ENCODE results near the gene ULK1.

ULK1 gene

DNA sequence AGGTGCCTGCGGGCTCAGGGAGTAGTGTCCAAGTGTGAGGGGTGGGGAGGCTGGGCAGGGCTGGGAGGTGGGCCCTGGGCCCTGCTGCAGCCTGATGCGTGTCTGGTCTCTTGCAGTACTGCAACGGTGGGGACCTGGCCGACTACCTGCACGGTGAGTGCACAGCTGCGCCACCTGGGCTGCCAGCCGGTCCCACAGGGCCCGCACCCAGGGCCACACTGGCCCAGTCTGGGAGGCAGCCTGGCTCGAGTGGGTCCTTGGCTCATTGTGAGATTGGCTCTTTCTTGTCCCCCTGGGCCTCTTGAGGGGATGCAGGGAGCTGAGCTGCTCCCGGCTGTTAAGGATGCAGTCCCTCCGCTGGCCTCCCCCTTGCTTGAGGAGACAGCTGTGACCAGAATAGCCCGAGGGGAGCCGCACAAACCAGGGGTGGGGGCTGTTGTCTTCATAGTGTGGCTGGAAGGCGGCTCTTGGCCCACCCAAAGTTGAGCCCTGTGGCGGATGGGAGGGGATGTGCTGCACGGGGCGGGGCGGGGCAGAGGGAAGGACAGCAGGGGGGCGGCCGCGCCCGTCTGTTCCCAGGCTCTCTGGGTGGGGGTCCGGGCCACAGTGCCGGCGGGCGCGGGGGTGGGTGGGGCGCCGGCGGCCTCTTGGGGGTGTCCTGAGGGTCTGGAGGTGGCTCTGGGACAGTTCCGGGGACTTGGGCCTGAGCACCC is 13.1 kb downstream of the ULK1 start:
- H3K36me3 Mint-ChIP-seq (ENCODE audit: low read depth): no peaks in the 10 kb centered on the region
- no peak overlapping the region for H3K27ac Mint-ChIP-seq
- H3K9me3 Mint-ChIP-seq: no peaks in the 10 kb centered on the region
- H3K27me3 Mint-ChIP-seq: no peaks in the 10 kb centered on the region
- H3K4me1 Mint-ChIP-seq (ENCODE audit: low read depth): peaks cover 5% of the 10 kb centered on the region
- no peak overlapping the region for H3K4me3 Mint-ChIP-seq

- Mint-ChIP-seq H3K4me1 (ENCODE audit: low read depth) (peaks cover 5% of the 10 kb centered on the region), H3K9me3 (no peaks in the 10 kb centered on the region), H3K27ac (no peak overlapping the region), H3K36me3 (ENCODE audit: low read depth) (no peaks in the 10 kb centered on the region), H3K27me3 (no peaks in the 10 kb centered on the region), H3K4me3 (no peak overlapping the region)
These were observed 14.0 kb downstream of the ULK1 start for GRCh38 chr12:131908092-131909080.

GRCh38 chr12:131909081-131909751 is 14.8 kb downstream of the ULK1 start:
- no peaks in the 10 kb centered on the region for H3K27me3 Mint-ChIP-seq
- peaks cover 5% of the 10 kb centered on the region for H3K4me1 Mint-ChIP-seq (ENCODE audit: low read depth)
- no peak overlapping the region for H3K4me3 Mint-ChIP-seq
- H3K27ac Mint-ChIP-seq: no peak overlapping the region
- no peaks in the 10 kb centered on the region for H3K36me3 Mint-ChIP-seq (ENCODE audit: low read depth)
- no peaks in the 10 kb centered on the region for H3K9me3 Mint-ChIP-seq

- H3K4me1 Mint-ChIP-seq (ENCODE audit: low read depth): peaks cover 5% of the 10 kb centered on the region
- no peaks in the 10 kb centered on the region for H3K36me3 Mint-ChIP-seq (ENCODE audit: low read depth)
These were observed 15.4 kb downstream of the ULK1 start for GRCh38 chr12:131909752-131910219.

GRCh38 chr12:131910302-131911027 is 16.0 kb downstream of the ULK1 start:
- Mint-ChIP-seq H3K27me3 (no peaks in the 10 kb centered on the region), H3K4me3 (no peak overlapping the region), H3K4me1 (ENCODE audit: low read depth) (peaks cover under 1% of the 10 kb centered on the region), H3K27ac (no peak overlapping the region), H3K9me3 (no peaks in the 10 kb centered on the region), H3K36me3 (ENCODE audit: low read depth) (no peaks in the 10 kb centered on the region)

More at GRCh38 chr12:131909752-131910219, 15.4 kb downstream of the ULK1 start:
- H3K27me3 Mint-ChIP-seq: no peaks in the 10 kb centered on the region
- no peaks in the 10 kb centered on the region for H3K9me3 Mint-ChIP-seq
- no peak overlapping the region for H3K4me3 Mint-ChIP-seq
- H3K27ac Mint-ChIP-seq: no peak overlapping the region

DNA sequence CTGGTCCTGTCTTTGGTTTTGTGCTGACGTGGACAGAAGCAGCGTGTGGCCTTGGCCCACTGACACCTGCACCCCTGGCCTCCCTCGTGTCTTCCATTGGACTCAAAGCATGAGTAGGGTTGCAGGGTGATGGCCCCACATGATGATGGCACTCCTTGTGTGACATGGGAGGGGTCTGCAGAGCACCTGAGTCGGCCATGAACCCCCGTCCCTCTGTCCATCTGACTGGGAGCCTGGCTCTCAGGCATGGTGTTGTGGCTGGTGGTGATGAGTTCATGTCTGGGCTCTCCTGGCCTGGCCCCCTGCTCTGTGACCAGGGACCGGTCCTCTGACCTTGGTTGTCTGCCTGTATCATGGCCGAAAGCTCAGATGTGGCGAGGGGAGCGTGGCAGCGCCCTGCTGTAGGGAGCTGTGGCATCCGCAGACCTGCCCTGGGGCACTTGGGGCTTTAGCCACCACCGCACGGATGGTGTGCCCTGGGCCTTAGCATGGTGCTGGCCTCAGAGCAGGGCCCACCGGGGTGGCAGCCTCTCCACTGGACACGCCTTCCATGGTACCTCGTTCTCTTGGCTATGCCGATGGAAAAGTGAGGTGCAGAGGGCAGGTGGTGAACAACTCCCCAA is 16.7 kb downstream of the ULK1 start:
- Mint-ChIP-seq H3K36me3 (ENCODE audit: low read depth) (no peaks in the 10 kb centered on the region), H3K4me1 (ENCODE audit: low read depth) (no peaks in the 10 kb centered on the region), H3K27me3 (no peaks in the 10 kb centered on the region), H3K4me3 (no peak overlapping the region), H3K9me3 (no peaks in the 10 kb centered on the region), H3K27ac (no peak overlapping the region)

DNA sequence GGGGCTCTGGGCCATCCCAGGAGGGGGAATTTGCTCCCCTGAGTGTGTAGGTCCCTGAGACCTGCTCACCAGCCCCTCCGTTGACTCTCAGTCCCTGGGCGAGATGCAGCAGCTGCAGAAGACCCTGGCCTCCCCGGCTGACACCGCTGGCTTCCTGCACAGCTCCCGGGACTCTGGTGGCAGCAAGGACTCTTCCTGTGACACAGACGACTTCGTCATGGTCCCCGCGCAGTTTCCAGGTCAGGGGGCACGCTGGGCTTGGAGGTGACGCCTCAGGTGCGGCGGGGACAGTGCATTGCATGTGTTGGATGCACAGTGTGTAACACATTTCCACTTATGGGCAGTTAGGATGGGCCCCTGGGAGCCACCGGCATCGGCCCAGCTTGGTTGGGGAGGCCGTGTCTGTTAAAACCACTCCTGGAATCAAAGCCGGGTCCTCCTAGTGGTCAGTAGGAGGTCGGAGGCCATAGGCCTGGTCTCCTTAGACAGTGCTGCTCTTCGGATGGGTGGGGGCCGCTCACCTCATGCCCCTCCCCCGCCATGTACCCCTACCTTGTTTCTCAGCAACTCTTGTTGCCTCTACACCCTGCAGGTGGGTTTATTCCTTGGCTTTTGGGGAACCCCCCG is 17.5 kb downstream of the ULK1 start:
- Mint-ChIP-seq H3K27ac (no peak overlapping the region), H3K9me3 (no peaks in the 10 kb centered on the region), H3K4me3 (no peak overlapping the region), H3K36me3 (ENCODE audit: low read depth) (no peaks in the 10 kb centered on the region), H3K4me1 (ENCODE audit: low read depth) (no peaks in the 10 kb centered on the region), H3K27me3 (no peaks in the 10 kb centered on the region)

- no peaks in the 10 kb centered on the region for H3K27me3 Mint-ChIP-seq
- no peaks in the 10 kb centered on the region for H3K9me3 Mint-ChIP-seq
- H3K36me3 Mint-ChIP-seq (ENCODE audit: low read depth): no peaks in the 10 kb centered on the region
- H3K27ac Mint-ChIP-seq: no peak overlapping the region
- H3K4me3 Mint-ChIP-seq: no peak overlapping the region
- H3K4me1 Mint-ChIP-seq (ENCODE audit: low read depth): no peaks in the 10 kb centered on the region
These were observed 18.3 kb downstream of the ULK1 start for GRCh38 chr12:131912518-131913274.

DNA sequence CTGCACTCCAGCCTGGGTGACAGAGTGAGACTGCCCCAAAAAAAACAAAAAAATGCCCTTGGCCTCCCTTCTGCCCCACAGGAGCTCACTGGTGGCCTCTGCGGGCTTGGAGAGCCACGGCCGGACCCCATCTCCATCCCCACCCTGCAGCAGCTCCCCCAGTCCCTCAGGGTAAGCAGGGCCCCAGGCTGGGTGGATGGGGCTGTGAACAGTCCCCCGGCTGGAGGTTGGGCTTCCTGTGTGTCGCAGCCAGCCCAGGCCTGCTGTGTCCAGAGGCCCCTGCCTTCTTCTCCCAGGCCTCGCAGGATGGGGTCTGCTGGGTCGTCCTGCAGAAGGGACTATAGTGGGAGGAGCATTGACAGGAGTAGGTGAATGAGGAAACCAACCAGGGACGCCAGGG is 19.2 kb downstream of the ULK1 start:
- Mint-ChIP-seq H3K9me3 (no peaks in the 10 kb centered on the region), H3K27me3 (no peaks in the 10 kb centered on the region), H3K4me3 (no peak overlapping the region), H3K27ac (no peak overlapping the region), H3K4me1 (ENCODE audit: low read depth) (no peaks in the 10 kb centered on the region), H3K36me3 (ENCODE audit: low read depth) (no peaks in the 10 kb centered on the region)

DNA sequence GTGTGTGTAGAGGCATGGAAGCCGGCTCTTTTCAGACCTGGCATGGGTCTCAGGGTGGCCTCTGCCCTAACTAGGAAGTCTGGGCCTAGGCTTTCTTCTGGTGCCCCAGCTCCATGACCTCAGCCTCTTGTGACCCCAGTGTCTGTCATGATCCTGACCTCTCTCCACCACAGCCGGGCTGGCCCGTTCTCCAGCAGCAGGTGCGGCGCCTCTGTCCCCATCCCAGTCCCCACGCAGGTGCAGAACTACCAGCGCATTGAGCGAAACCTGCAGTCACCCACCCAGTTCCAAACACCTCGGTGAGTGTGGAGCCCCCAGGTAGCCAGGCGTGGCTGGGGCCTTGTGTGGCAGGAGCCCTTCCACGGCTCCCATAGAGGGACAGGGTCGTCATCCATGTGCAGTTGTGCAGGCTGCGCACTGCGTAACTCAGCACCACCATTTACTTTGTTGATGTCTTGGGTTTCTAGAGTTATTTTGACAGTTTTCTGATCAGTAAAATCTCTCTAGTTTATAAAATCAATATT is 19.8 kb downstream of the ULK1 start:
- no peaks in the 10 kb centered on the region for H3K4me1 Mint-ChIP-seq (ENCODE audit: low read depth)
- H3K36me3 Mint-ChIP-seq (ENCODE audit: low read depth): no peaks in the 10 kb centered on the region
- H3K9me3 Mint-ChIP-seq: no peaks in the 10 kb centered on the region
- H3K4me3 Mint-ChIP-seq: no peak overlapping the region
- no peaks in the 10 kb centered on the region for H3K27me3 Mint-ChIP-seq
- H3K27ac Mint-ChIP-seq: no peak overlapping the region

DNA sequence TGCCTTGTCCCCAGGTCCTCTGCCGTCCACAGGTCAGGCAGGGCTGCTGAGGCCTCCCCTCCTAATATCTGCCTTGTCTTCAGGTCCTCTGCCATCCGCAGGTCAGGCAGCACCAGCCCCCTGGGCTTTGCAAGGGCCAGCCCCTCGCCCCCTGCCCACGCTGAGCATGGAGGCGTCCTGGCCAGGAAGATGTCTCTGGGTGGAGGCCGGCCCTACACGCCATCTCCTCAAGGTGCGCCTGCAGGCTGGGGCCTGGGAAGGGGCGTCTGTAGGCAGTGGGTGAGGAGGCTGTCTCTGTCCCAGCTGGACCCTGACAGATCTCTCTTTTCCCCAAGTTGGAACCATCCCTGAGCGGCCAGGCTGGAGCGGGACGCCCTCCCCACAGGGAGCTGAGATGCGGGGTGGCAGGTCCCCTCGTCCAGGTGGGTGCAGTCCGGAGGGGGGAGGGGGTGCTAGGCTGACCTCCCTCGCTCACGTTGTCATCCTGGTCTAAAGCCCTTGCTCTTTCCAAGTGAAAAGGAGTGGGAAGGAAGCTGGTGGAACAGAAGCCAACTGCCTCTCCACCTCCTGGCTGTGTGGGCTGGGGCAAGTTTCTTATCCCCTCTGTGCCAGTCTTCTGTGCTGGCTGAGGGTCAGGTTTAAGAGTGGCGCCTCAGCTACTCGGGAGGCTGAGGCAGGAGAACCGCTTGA is 20.7 kb downstream of the ULK1 start:
- no peak overlapping the region for H3K27ac Mint-ChIP-seq
- no peaks in the 10 kb centered on the region for H3K36me3 Mint-ChIP-seq (ENCODE audit: low read depth)
- H3K27me3 Mint-ChIP-seq: no peaks in the 10 kb centered on the region
- H3K4me3 Mint-ChIP-seq: no peak overlapping the region
- H3K4me1 Mint-ChIP-seq (ENCODE audit: low read depth): no peaks in the 10 kb centered on the region
- no peaks in the 10 kb centered on the region for H3K9me3 Mint-ChIP-seq

DNA sequence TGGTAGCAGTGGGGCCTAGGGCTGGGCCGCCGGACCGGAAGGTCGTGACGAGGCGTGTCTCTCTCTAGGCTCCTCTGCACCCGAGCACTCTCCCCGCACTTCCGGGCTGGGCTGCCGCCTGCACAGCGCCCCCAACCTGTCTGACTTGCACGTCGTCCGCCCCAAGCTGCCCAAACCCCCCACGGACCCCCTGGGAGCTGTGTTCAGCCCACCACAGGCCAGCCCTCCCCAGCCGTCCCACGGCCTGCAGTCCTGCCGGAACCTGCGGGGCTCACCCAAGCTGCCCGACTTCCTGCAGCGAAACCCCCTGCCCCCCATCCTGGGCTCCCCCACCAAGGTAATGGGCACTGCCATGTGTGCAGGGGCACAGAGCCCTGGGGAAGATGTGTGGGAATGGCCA is 21.4 kb downstream of the ULK1 start:
- no peak overlapping the region for H3K27ac Mint-ChIP-seq
- H3K4me1 Mint-ChIP-seq (ENCODE audit: low read depth): no peaks in the 10 kb centered on the region
- no peaks in the 10 kb centered on the region for H3K9me3 Mint-ChIP-seq
- no peak overlapping the region for H3K4me3 Mint-ChIP-seq
- H3K36me3 Mint-ChIP-seq (ENCODE audit: low read depth): no peaks in the 10 kb centered on the region
- H3K27me3 Mint-ChIP-seq: no peaks in the 10 kb centered on the region

Measured in stimulated activated naive CD8-positive, alpha-beta T cell treated with anti-CD3 and anti-CD28 coated beads, Interleukin-15, Interleukin-2, amounts not matched to agents 100 ng/mL and 50 ng/mL, for 24 hours (primary cell).